BLaER1 treated with 17β-estradiol and CSF1 and Interleukin-3, amounts not matched to agents 10 nM and 100 nM (cell line): ENCODE measurements around the gene DTNBP1.
A peak's percentile ranks its signal among the peaks of the same experiment; 100 is the strongest.

ENCODE experiments used
- H3K27ac ChIP-seq, 11 experiments: shearing (Covaris generic); formaldehyde crosslinking; 2 replicates each; pipeline ENCODE4 v1.8.1; 2022
- H3K27me3 ChIP-seq, 11 experiments: shearing (Covaris generic); formaldehyde crosslinking; 2 replicates each; pipeline ENCODE4 v1.8.1; 2022
- H3K36me3 ChIP-seq, 11 experiments: shearing (Covaris generic); formaldehyde crosslinking; 2 replicates each; pipeline ENCODE4 v1.8.1; 2022
- H3K4me1 ChIP-seq, 10 experiments: shearing (Covaris generic); formaldehyde crosslinking; 2 replicates each; pipeline ENCODE4 v1.8.1; 2022
- H3K4me2 ChIP-seq, 11 experiments: shearing (Covaris generic); formaldehyde crosslinking; 2 replicates each; pipeline ENCODE4 v1.8.1; 2022
- H3K4me3 ChIP-seq, 10 experiments: shearing (Covaris generic); formaldehyde crosslinking; 2 replicates each; pipeline ENCODE4 v1.8.1; 2022
- H3K9ac ChIP-seq, 11 experiments: shearing (Covaris generic); formaldehyde crosslinking; 2 replicates each; pipeline ENCODE4 v1.8.1; 2022
- H3K9me3 ChIP-seq, 11 experiments: shearing (Covaris generic); formaldehyde crosslinking; replicated peaks in 1 of 11; 2 replicates each; pipeline ENCODE4 v1.8.1; 2022
- H4K20me1 ChIP-seq, 11 experiments: shearing (Covaris generic); formaldehyde crosslinking; 2 replicates each; pipeline ENCODE4 v1.8.1; 2022
- Cebpa-rat ChIP-seq, 11 experiments: shearing (Covaris generic); IDR thresholded peaks; 2 replicates each; pipeline ENCODE4 v1.8.1; 2022

Gene DTNBP1

DNA sequence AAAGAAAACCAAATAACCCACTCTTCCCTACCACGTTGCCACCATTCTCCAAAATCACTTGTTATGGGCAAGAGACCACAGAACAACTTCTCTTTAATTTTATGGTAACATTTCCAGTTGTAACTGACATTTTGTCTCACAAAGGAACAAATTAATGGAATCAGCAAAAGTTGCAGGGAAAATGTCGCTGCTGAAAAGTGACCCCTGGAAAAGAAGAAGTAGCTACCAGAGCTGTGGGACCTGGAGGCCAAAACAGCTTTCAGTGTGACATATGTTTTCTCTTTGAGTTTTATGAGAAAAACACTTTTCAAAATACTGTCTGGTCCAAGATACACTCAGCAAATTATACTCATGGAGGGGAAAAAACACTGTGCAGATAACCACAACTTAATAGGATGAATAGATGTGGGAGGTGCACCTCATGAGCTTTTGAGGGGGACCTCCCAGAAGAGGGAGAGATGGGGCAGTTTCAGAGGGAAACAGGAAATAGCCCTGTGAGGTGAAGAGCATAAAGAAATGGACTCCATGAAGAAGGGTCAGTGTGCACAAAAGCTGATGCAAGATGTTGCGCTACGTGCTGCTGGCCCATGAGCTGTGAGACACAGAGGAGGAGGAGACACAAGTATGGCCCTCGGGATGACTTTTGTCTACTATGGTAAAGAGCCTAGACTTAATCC lies 87.3 kb downstream of the DTNBP1 start:
- H3K27me3 ChIP-seq = no peaks in the 10 kb centered on the region
- H4K20me1 ChIP-seq = peaks cover 0 to 5% (median 0%) of the 10 kb centered on the region in 11 experiments; a peak in 2 of 22 replicates
- H3K9ac ChIP-seq = peak overlapping the region in 2 of 11 experiments; percentile 40 to 66; a peak in 3 of 22 replicates
- peaks cover 3 to 46% (median 35%) of the 10 kb centered on the region in 11 experiments; a peak in 20 of 22 replicates for H3K36me3 ChIP-seq
- peak overlapping the region in 4 of 11 experiments; percentile 4 to 75 (median 62); a peak in 7 of 22 replicates for H3K27ac ChIP-seq
- H3K4me1 ChIP-seq = peaks cover 14 to 65% (median 22%) of the 10 kb centered on the region in 10 experiments; a peak in 19 of 20 replicates
- H3K9me3 ChIP-seq = peaks cover 0 to 18% (median 9%) of the 10 kb centered on the region in 11 experiments; a peak in 13 of 22 replicates
- no peak for TF ChIP-seq Cebpa-rat (IDR thresholded peaks at IDR 0.05)
- H3K4me3 ChIP-seq = peak overlapping the region in 1 of 10 experiments; percentile 20; a peak in 1 of 20 replicates
- peak overlapping the region in 9 of 11 experiments; percentile 1 to 94 (median 33); a peak in 14 of 22 replicates for H3K4me2 ChIP-seq

DNA sequence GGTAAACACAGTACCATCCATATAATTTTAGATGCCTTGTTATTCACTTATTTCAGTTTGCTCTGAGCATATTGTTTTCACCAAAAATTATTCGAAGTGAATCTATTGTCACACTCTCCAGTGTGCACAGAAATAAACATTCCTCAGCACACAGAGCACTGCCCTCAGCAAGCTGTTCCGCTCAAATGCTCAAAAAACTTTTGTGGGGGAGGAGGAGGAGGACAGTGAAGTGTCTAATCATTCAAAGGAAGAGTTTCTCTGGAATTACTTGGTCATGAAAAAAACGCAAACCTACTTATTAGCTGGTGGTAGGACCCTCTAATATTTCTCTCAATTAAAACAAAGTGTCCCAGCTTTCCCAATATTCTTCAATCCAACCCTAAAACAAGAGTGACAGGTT lies 88.3 kb downstream of the DTNBP1 start:
- H3K9ac ChIP-seq = peak overlapping the region in 2 of 11 experiments; percentile 40 to 66; a peak in 1 of 22 replicates
- H3K36me3 ChIP-seq = peaks cover 3 to 47% (median 33%) of the 10 kb centered on the region in 11 experiments; a peak in 20 of 22 replicates
- H3K9me3 ChIP-seq = peaks cover 0 to 25% (median 10%) of the 10 kb centered on the region in 11 experiments; a peak in 14 of 22 replicates
- H3K4me1 ChIP-seq = peaks cover 14 to 55% (median 24%) of the 10 kb centered on the region in 10 experiments; a peak in 19 of 20 replicates
- H3K27ac ChIP-seq = peak overlapping the region in 3 of 11 experiments; percentile 51 to 75 (median 74); a peak in 6 of 22 replicates
- no peak for TF ChIP-seq Cebpa-rat (IDR thresholded peaks at IDR 0.05)
- no peaks in the 10 kb centered on the region for H3K27me3 ChIP-seq
- H3K4me2 ChIP-seq = peak overlapping the region; percentile 8 to 94 (median 34); a peak in 18 of 22 replicates
- peaks cover 0 to 5% (median 0%) of the 10 kb centered on the region in 11 experiments; a peak in 2 of 22 replicates for H4K20me1 ChIP-seq
- H3K4me3 ChIP-seq = no peak overlapping the region

DNA sequence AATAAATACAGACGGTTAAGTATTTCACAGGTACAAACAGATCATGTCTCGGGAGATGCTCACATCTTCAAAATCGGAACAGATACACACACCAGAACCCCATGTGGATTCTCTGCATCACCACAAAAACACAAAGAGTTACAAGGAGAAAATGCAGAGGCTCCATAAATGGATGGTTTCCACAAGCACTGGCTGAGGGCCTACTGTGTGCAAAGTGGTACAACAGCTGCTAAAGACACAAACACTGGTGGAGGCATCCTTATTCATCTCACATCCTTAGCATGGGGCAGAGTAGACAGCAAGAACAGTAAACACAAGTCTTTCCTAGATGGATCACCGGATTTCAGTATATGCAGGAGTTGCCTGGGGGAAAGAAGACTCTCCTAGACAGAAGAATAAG lies 88.8 kb downstream of the DTNBP1 start:
- Histone ChIP-seq H4K20me1 (peaks cover 0 to 5% (median 0%) of the 10 kb centered on the region in 11 experiments; a peak in 2 of 22 replicates), H3K9me3 (peaks cover 0 to 23% (median 7%) of the 10 kb centered on the region in 11 experiments; a peak in 12 of 22 replicates), H3K36me3 (peaks cover 3 to 43% (median 31%) of the 10 kb centered on the region in 11 experiments; a peak in 20 of 22 replicates), H3K4me2 (peak overlapping the region in 10 of 11 experiments; percentile 12 to 94 (median 38); a peak in 13 of 22 replicates), H3K4me3 (no peak overlapping the region), H3K27ac (peak overlapping the region in 2 of 11 experiments; percentile 74 to 75; a peak in 3 of 22 replicates), H3K9ac (no peak overlapping the region), H3K27me3 (no peaks in the 10 kb centered on the region), H3K4me1 (peaks cover 14 to 51% (median 25%) of the 10 kb centered on the region in 10 experiments; a peak in 19 of 20 replicates)
- no peak for TF ChIP-seq Cebpa-rat (IDR thresholded peaks at IDR 0.05)

DNA sequence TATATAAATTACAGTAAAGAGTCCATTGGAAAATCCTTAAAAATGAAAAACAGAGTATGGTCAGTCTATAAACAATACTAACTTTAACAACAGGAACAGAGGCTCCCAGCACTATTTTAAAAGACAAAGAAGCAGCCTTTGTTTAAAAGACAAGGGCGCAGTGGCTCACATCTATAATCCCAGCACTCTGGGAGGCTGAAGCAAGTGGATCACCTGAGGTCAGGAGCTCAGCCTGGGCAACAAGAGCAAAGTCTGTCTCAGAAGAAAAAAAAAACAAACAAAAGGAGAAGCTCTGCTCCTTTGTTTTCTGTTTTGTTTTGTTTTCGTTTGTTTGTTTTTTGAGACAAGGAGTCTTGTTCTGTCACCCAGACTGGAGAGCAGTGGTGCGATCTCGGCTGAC lies 89.4 kb downstream of the DTNBP1 start:
- Histone ChIP-seq H3K36me3 (peaks cover 3 to 43% (median 31%) of the 10 kb centered on the region in 11 experiments; a peak in 19 of 22 replicates), H3K27ac (no peak overlapping the region), H3K27me3 (no peaks in the 10 kb centered on the region), H3K9me3 (peaks cover 0 to 23% (median 6%) of the 10 kb centered on the region in 11 experiments; a peak in 10 of 22 replicates), H3K4me2 (peak overlapping the region in 1 of 11 experiments; percentile 94; a peak in 1 of 22 replicates), H3K4me3 (no peak overlapping the region), H4K20me1 (peaks cover 0 to 5% (median 0%) of the 10 kb centered on the region in 11 experiments; a peak in 2 of 22 replicates), H3K9ac (no peak overlapping the region), H3K4me1 (peaks cover 14 to 51% (median 25%) of the 10 kb centered on the region in 10 experiments; a peak in 19 of 20 replicates)
- TF ChIP-seq Cebpa-rat (IDR thresholded peaks at IDR 0.05) = no peak

DNA sequence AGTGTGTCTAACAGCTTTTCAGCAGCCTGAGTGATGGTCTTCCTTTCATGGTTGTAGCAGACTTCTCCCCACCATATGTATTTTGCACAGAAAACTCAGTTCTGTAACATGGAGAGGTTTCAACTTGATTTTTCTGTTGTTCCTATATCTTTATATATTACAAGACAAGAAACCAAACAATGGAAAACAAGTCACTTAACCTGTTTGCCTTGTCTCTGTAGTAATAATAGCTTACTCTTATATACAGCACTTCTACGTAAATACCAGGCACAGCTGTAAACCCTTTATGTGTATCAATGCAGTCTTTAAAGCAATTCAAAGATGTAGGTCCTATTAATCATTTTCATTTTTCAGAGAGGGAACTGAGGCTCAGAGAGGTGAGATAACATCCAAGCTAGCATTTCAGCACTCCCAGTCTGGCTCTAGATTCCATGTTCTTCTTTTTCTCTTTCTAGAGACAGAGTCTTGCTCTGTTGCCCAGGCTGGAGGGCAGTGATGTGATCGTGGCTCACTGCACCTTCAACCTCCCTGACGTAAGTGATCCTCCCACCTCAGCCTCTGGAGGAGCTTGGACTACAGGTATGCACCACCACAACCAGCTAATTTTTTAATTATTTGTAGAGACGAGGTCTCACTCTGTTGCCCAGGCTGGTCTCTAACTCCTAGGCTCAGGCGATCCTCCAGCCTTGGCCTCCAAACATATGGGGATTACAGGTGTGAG lies 90.4 kb downstream of the DTNBP1 start:
- Histone ChIP-seq H3K9me3 (peaks cover 0 to 33% (median 9%) of the 10 kb centered on the region in 11 experiments; a peak in 13 of 22 replicates), H3K9ac (no peak overlapping the region), H3K4me3 (no peak overlapping the region), H3K36me3 (peaks cover 3 to 42% (median 24%) of the 10 kb centered on the region in 11 experiments; a peak in 18 of 22 replicates), H3K27ac (no peak overlapping the region), H3K27me3 (no peaks in the 10 kb centered on the region), H4K20me1 (peaks cover 0 to 5% (median 0%) of the 10 kb centered on the region in 11 experiments; a peak in 2 of 22 replicates), H3K4me1 (peaks cover 14 to 41% (median 25%) of the 10 kb centered on the region in 10 experiments; a peak in 19 of 20 replicates), H3K4me2 (no peak overlapping the region)
- no peak for TF ChIP-seq Cebpa-rat (IDR thresholded peaks at IDR 0.05)

DNA sequence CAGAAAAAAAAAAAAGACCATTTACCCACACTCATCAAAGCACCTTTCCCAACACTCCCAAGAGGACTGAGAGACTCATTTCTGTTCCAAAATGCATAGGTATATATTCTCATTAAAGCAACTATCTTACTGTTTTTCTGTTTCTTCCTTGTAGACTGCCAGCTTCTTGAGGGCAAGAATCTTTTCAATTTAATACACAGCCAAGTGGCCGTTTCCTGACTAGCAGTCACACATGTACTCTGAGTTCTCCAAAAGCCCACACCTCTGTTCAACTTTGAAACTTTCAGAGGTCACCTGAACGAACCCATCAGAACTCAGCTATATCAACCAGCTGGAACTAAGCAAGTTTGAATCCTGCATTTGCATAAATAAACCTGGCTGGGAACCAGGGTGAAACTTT lies 92.7 kb downstream of the DTNBP1 start:
- H3K9ac ChIP-seq = no peak overlapping the region

DNA sequence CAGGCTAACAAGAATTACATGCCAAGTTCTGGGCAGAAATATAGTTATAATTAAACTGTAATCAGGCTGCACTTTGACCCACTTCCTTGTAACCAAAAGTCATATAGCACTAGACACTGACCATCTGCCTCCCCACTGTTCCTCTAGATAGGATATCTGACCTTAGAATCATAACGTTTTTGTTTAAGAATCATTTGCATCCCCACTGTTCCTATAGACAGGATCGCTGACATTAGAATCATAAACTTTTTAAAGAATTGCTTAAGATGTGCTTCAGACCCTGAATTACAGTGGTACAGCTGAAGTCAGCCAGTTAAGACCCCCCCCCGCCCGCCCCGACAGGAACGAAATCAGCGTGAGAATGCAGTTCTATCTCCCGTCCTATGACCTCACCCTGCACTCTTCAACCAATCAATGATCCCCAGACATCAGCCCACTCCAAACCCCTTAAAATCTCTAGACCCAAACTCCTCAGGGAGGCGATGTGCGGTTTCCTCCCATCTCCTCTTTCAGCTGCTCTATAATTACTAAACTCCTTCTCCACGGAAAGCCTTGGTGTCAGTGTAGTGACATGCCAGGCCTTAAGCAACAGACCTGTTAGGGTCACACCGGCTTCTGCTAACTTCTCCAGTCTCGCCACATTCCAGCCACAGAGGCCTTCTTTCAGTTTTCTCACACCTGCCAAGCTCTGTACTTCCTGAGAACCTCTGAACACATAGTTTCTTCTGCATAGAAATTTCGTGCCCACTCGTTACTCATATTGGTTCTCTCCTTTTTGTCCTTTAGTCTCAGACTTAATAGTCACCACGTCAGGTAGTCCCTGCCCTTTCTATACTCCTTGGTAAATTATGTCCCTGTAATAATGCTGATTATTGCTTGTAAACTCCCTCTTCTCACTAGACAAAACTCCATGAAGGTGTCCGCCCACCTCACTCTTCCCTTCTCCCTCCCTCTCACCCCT lies 93.5 kb downstream of the DTNBP1 start:
- Histone ChIP-seq H3K27ac (no peak overlapping the region), H3K4me2 (peak overlapping the region in 2 of 11 experiments; percentile 17 to 18; a peak in 2 of 22 replicates)

More for the DNA sequence above, 92.7 kb downstream of the DTNBP1 start:
- peaks cover 3 to 42% (median 27%) of the 10 kb centered on the region in 11 experiments; a peak in 19 of 22 replicates for H3K36me3 ChIP-seq
- H3K4me2 ChIP-seq = no peak overlapping the region
- H3K27me3 ChIP-seq = no peaks in the 10 kb centered on the region
- peaks cover 0 to 48% (median 19%) of the 10 kb centered on the region in 11 experiments; a peak in 14 of 22 replicates for H3K9me3 ChIP-seq
- H3K4me1 ChIP-seq = peaks cover 10 to 31% (median 17%) of the 10 kb centered on the region in 10 experiments; a peak in 19 of 20 replicates
- no peak for TF ChIP-seq Cebpa-rat (IDR thresholded peaks at IDR 0.05)
- no peak overlapping the region for H3K27ac ChIP-seq
- no peak overlapping the region for H3K4me3 ChIP-seq
- peaks cover 0 to 5% (median 0%) of the 10 kb centered on the region in 11 experiments; a peak in 4 of 22 replicates for H4K20me1 ChIP-seq

More for the DNA sequence above, 93.5 kb downstream of the DTNBP1 start:
- H3K27me3 ChIP-seq = no peaks in the 10 kb centered on the region
- peaks cover 5 to 31% (median 14%) of the 10 kb centered on the region in 10 experiments; a peak in 18 of 20 replicates for H3K4me1 ChIP-seq
- TF ChIP-seq Cebpa-rat (IDR thresholded peaks at IDR 0.05) = no peak
- peaks cover 3 to 42% (median 29%) of the 10 kb centered on the region in 11 experiments; a peak in 19 of 22 replicates for H3K36me3 ChIP-seq
- no peak overlapping the region for H3K9ac ChIP-seq
- H3K4me3 ChIP-seq = no peak overlapping the region
- H4K20me1 ChIP-seq = no peaks in the 10 kb centered on the region; a peak in 3 of 22 replicates
- H3K9me3 ChIP-seq = peaks cover 0 to 48% (median 19%) of the 10 kb centered on the region in 11 experiments; a peak in 14 of 22 replicates
